Measurements from ENCODE around the gene KMO.

Gene KMO

GRCh38 chr1:241612533-241613477 is 80.6 kb downstream of the KMO start:
- H3K4me3 ChIP-seq (ENCODE audit: low read depth, low read length), result no peak overlapping the region
- TF ChIP-seq CTCF (IDR thresholded peaks at IDR 0.05; ENCODE audit: low read depth, low read length), result no peak

- TF ChIP-seq CTCF (IDR thresholded peaks at IDR 0.05; ENCODE audit: low read depth, low read length), result no peak
- no peak overlapping the region for H3K4me3 ChIP-seq (ENCODE audit: low read depth, low read length)
Measured at GRCh38 chr1:241614144-241614543, 82.0 kb downstream of the KMO start.

GRCh38 chr1:241614572-241614971 is 82.4 kb downstream of the KMO start:
- no peak for TF ChIP-seq CTCF (IDR thresholded peaks at IDR 0.05; ENCODE audit: low read depth, low read length)
- no peak overlapping the region for H3K4me3 ChIP-seq (ENCODE audit: low read depth, low read length)

- no peak overlapping the region for H3K4me3 ChIP-seq (ENCODE audit: low read depth, low read length)
Measured at GRCh38 chr1:241615043-241615974, 83.1 kb downstream of the KMO start.

GRCh38 chr1:241617426-241617825 is 85.2 kb downstream of the KMO start:
- no peak for TF ChIP-seq CTCF (IDR thresholded peaks at IDR 0.05; ENCODE audit: low read depth, low read length)
- no peak overlapping the region for H3K4me3 ChIP-seq (ENCODE audit: low read depth, low read length)

More at GRCh38 chr1:241615043-241615974, 83.1 kb downstream of the KMO start:
- TF ChIP-seq CTCF (IDR thresholded peaks at IDR 0.05; ENCODE audit: low read depth, low read length), result no peak

GRCh38 chr1:241622669-241623068 is 90.5 kb downstream of the KMO start:
- no peak overlapping the region for H3K4me3 ChIP-seq (ENCODE audit: low read depth, low read length)
- TF ChIP-seq CTCF (IDR thresholded peaks at IDR 0.05; ENCODE audit: low read depth, low read length), result no peak
